A673 (cell line): Measurements from ENCODE around the gene COPE. TPM values are rescaled to one million over a fixed set of nuclear protein-coding genes. Genes with fewer than 3 reads are reported as not detected.

Experiments
- BruUV-seq: library from RNA; stranded (reverse); fragments of 400-500 nt; replicated peaks from 2 replicates; lab custom pipeline; 2021; lab: Mats Ljungman, UMichigan
- CTCF ChIA-PET: fragments of 300-600 bp; sonication (Branson Sonifier 250); formaldehyde crosslinking; loops from one replicate; lab custom pipeline; 2022; ENCODE audit warnings: antibody characterized with exemption; lab: Charles Lee
- POLR2A ChIA-PET: fragments of 300-600 bp; sonication (Branson Sonifier 250); formaldehyde crosslinking; loops from one replicate; lab custom pipeline; 2022; ENCODE audit warnings: antibody characterized with exemption; ENCODE audit not compliant: low non-redundant PET; lab: Charles Lee
- DNase-seq: peaks from one replicate; pipeline ENCODE4 v3.0.0-alpha.2; 2015; ENCODE audit warnings: low spot score
- H3K27ac ChIP-seq: fragments of 200-600 bp; sonication (generic); 2 replicates; pipeline ENCODE4 v1.5.1; 2016; ENCODE audit warnings: mixed run types, low read depth, mild to moderate bottlenecking, mixed read lengths, antibody characterized with exemption, low read length; ENCODE audit not compliant: poor library complexity, severe bottlenecking
- H3K27me3 ChIP-seq: fragments of 200-600 bp; sonication (generic); replicated peaks from 2 replicates; pipeline ENCODE4 v1.6.1; 2017; ENCODE audit warnings: mixed run types, low read depth, mild to moderate bottlenecking, mixed read lengths, antibody characterized with exemption, low read length; ENCODE audit not compliant: insufficient read depth, poor library complexity
- H3K36me3 ChIP-seq: fragments of 200-600 bp; sonication (generic); 2 replicates; pipeline ENCODE4 v1.6.1; 2016; ENCODE audit warnings: mixed run types, mild to moderate bottlenecking, mixed read lengths, antibody characterized with exemption, low read length; ENCODE audit not compliant: insufficient read depth, poor library complexity, severe bottlenecking
- H3K4me1 ChIP-seq: fragments of 200-600 bp; sonication (generic); 2 replicates; pipeline ENCODE4 v1.6.1; 2017; ENCODE audit warnings: mixed run types, mild to moderate bottlenecking, mixed read lengths, antibody characterized with exemption, low read length; ENCODE audit not compliant: insufficient read depth, poor library complexity, severe bottlenecking
- H3K4me3 ChIP-seq: fragments of 200-600 bp; sonication (generic); 2 replicates; pipeline ENCODE4 v1.5.1; 2016; ENCODE audit warnings: low read depth, mixed run types, mild to moderate bottlenecking, mixed read lengths, low read length; ENCODE audit not compliant: poor library complexity, severe bottlenecking
- H3K9me3 ChIP-seq: fragments of 200-600 bp; sonication (generic); 2 replicates; pipeline ENCODE4 v1.6.1; 2016; ENCODE audit warnings: mixed run types, low read depth, mild to moderate bottlenecking, mixed read lengths, antibody characterized with exemption, low read length; ENCODE audit not compliant: poor library complexity, severe bottlenecking
- EZH2 ChIP-seq: fragments of 200-600 bp; sonication (generic); IDR thresholded peaks from 2 replicates; pipeline ENCODE4 v1.6.1; 2017; ENCODE audit warnings: borderline replicate concordance, low read depth, mild to moderate bottlenecking, mixed read lengths, antibody characterized with exemption, low read length; ENCODE audit not compliant: poor library complexity, severe bottlenecking
- intact Hi-C: fragments of 100-400 bp; cut with micrococcal nuclease; formaldehyde crosslinking; loops from one replicate; pipeline ENCODE4 v1.10.0; 2022; ENCODE audit not compliant: unreplicated experiment
- total RNA-seq: library from RNA; stranded (reverse); gene quantifications from 2 replicates; pipeline ENCODE4 v1.2.3, GENCODE V29; 2021
- TF ChIP-seq, protein P1 (sequence below): fragments of 300-800, 200-600 bp; sonication (generic); conservative IDR thresholded peaks from 2 replicates; pipeline ENCODE4 v1.5.1; 2017; ENCODE audit warnings: low read depth, mild to moderate bottlenecking, antibody characterized with exemption, low read length, moderate library complexity, mixed read lengths

Gene COPE
- total RNA-seq, 1 experiment from 2014 or later: 244 TPM

DNA sequence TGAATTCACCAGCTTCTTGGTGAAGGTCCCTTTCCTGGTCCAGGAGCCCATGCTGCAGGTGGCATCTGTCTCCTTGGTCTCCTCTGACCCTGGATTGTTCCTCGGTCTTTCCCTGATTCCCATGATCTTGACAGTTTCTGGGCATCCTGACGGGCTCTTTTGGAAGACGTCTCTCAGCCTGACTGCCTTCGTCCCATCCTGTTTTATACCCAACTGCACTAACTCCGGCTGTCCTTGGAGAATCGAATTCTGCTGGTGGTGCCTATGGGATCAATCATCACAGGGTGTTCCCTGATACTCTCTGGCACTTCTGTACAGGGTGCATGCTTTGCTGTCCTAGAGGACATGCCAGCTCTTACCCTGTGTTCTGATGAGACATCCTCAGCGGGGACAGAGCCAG is 42.3 kb downstream of the COPE start:
- Histone ChIP-seq H3K36me3 (peaks cover 13% of the 10 kb centered on the region), H3K4me3 (no peak overlapping the region), H3K27ac (no peak overlapping the region), H3K4me1 (no peaks in the 10 kb centered on the region), H3K27me3 (no peaks in the 10 kb centered on the region), H3K9me3 (no peaks in the 10 kb centered on the region)
- DNase-seq: no peak
- CTCF ChIA-PET: interaction anchor here (0.5 to 0.9 kb wide), 3 partner anchors 9 to 61 kb away, joined by 3 to 21 read pairs (median 3); no protein-coding TSS in a partner anchor
- intact Hi-C loops: no loop called here
- BruUV-seq: no TSS peak
- POLR2A ChIA-PET: no interaction called here
- TF ChIP-seq, protein P1, sequence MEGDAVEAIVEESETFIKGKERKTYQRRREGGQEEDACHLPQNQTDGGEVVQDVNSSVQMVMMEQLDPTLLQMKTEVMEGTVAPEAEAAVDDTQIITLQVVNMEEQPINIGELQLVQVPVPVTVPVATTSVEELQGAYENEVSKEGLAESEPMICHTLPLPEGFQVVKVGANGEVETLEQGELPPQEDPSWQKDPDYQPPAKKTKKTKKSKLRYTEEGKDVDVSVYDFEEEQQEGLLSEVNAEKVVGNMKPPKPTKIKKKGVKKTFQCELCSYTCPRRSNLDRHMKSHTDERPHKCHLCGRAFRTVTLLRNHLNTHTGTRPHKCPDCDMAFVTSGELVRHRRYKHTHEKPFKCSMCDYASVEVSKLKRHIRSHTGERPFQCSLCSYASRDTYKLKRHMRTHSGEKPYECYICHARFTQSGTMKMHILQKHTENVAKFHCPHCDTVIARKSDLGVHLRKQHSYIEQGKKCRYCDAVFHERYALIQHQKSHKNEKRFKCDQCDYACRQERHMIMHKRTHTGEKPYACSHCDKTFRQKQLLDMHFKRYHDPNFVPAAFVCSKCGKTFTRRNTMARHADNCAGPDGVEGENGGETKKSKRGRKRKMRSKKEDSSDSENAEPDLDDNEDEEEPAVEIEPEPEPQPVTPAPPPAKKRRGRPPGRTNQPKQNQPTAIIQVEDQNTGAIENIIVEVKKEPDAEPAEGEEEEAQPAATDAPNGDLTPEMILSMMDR: no peak
- TF ChIP-seq EZH2: no peak

DNA sequence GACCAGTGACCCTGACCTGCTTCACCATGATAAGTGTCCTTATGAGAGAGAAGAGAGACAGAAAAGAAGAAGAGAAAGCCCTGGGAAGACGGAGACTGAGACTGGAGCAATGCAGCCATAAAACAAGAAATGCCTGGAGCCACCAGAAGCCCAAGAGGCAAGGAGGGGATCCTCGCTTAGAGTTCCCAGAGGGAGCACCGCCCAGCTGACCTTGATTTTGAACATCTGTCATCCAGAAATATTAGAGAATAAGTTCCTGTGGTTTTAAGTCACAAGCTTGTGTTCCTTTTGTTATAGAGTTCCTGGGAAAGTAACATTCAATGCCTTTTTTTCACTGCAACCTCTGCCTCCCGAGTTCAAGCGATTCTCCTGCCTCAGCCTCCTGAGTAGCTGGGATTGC is 43.5 kb downstream of the COPE start:
- Histone ChIP-seq H3K4me1 (no peaks in the 10 kb centered on the region), H3K27me3 (no peaks in the 10 kb centered on the region), H3K9me3 (no peaks in the 10 kb centered on the region), H3K27ac (no peak overlapping the region), H3K36me3 (peaks cover 13% of the 10 kb centered on the region), H3K4me3 (no peak overlapping the region)
- no TSS peak for BruUV-seq
- no peak for TF ChIP-seq EZH2
- TF ChIP-seq, protein P1: no peak
- intact Hi-C loops: no loop called here
- no peak for DNase-seq
- CTCF ChIA-PET: no interaction called here
- POLR2A ChIA-PET: no interaction called here

DNA sequence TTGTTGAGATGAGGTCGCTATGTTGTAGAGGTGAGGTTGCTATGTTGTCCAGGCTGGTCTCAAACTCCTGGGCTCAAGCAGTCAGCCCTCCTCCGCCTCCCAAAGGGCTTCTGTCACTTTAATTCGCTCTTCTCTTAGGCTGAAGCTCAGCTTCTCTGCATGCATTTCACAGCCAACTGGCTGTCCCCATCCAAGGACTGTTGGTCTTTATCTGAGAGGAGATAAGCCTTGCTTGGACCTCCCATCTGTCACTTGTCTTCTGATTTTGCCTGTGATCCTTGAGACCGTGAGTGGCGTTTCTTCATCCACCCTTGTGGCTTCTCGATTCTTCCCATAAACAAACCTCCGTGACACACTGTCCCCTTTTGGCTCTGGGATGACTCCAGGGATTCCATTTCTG is 47.6 kb downstream of the COPE start:
- no TSS peak for BruUV-seq
- intact Hi-C loops: no loop called here
- POLR2A ChIA-PET: interaction anchor here (0.6 kb wide), 1 partner anchor 9 kb away, joined by 4 read pairs; no protein-coding TSS in a partner anchor

More for the DNA sequence above, 47.6 kb downstream of the COPE start:
- Histone ChIP-seq H3K27ac (no peak overlapping the region), H3K4me3 (no peak overlapping the region), H3K27me3 (no peaks in the 10 kb centered on the region), H3K9me3 (no peaks in the 10 kb centered on the region), H3K36me3 (peaks cover 25% of the 10 kb centered on the region), H3K4me1 (no peaks in the 10 kb centered on the region)
- TF ChIP-seq, protein P1: no peak
- no peak for TF ChIP-seq EZH2
- CTCF ChIA-PET: interaction anchor here (0.7 kb wide), 1 partner anchor 25 kb away, joined by 3 read pairs; no protein-coding TSS in a partner anchor
- DNase-seq: no peak
